H1 (cell line): ENCODE results near the gene GNB1L. TPM values are rescaled to one million over a fixed set of nuclear protein-coding genes. Genes with fewer than 3 reads are reported as not detected.

ENCODE experiments used
- ASH2L ChIP-seq: fragments of 200-600, 300-600 bp; sonication (generic); IDR thresholded peaks from one replicate; pipeline ENCODE4 v1.7.1; 2017; ENCODE audit warnings: low read length
- BACH1 ChIP-seq: IDR thresholded peaks from 2 replicates; pipeline ENCODE4 v1.6.1; 2012; ENCODE audit warnings: low read length, improper control_type of control experiment
- BRCA1 ChIP-seq: IDR thresholded peaks from 2 replicates; pipeline ENCODE4 v1.6.1; 2012; ENCODE audit warnings: low read depth, low read length, improper control_type of control experiment
- CTBP2 ChIP-seq: IDR thresholded peaks from 2 replicates; pipeline ENCODE4 v1.7.0; 2011; ENCODE audit warnings: borderline replicate concordance, mild to moderate bottlenecking, moderate library complexity, mixed read lengths, low read length; ENCODE audit not compliant: insufficient read depth, insufficient read length
- FOSL1 ChIP-seq: IDR thresholded peaks from 2 replicates; pipeline ENCODE4 v1.6.1; 2011; ENCODE audit warnings: mild to moderate bottlenecking, low read depth, low read length, moderate library complexity; ENCODE audit not compliant: insufficient read depth
- HDAC6 ChIP-seq: IDR thresholded peaks from one replicate; pipeline ENCODE4 v1.7.1; 2012; ENCODE audit warnings: low read depth, mild to moderate bottlenecking, inconsistent platforms, low read length, moderate library complexity
- JUND ChIP-seq: IDR thresholded peaks from 2 replicates; pipeline ENCODE4 v1.6.1; 2011; ENCODE audit warnings: mild to moderate bottlenecking, improper control_type of control experiment, low read length
- SIX5 ChIP-seq: IDR thresholded peaks from 2 replicates; pipeline ENCODE4 v1.6.1; 2011; ENCODE audit warnings: mild to moderate bottlenecking, low read depth, low read length
- SP2 ChIP-seq: IDR thresholded peaks from 2 replicates; pipeline ENCODE4 v1.6.1; 2012; ENCODE audit warnings: mild to moderate bottlenecking, low read length, inconsistent platforms
- TAF7 ChIP-seq: optimal IDR thresholded peaks from 2 replicates; pipeline ENCODE3; 2011; ENCODE audit warnings: low read depth, mild to moderate bottlenecking, inconsistent platforms, low read length, moderate library complexity, borderline replicate concordance
- polyA plus RNA-seq, 7 experiments: library from polyadenylated mRNA; depleted of rRNA in 3 of 7; stranded (reverse) in 5 of 7; unstranded in 2 of 7; fragments of >200 nt in 5 of 7; fragments of 200-250 nt in 2 of 7; gene quantifications; 1 replicate in 5 of 7; 2 replicates in 1 of 7; 4 replicates in 1 of 7; pipeline versions ENCODE4 v1.2.1 to v1.2.3, GENCODE V29; 2011 to 2013; ENCODE audit warnings: missing spikeins in 2 of 7, mixed read lengths in 2 of 7
- total RNA-seq: library from RNA; stranded (reverse); fragmentation: NEBNext Ultra II Directional; extraction: Animal tissue kit (Norgen Biotek cat#: 25700); gene quantifications from 2 replicates; pipeline ENCODE4 v1.2.1, GENCODE V29; 2021

The GNB1L gene
- total and polyA plus RNA-seq, 2 of the 8 experiments (the other 6 are each of a cell fraction or from before 2014, with no cell fraction given), result 14.0 to 15.6 TPM

GRCh38 chr22:19798003-19798665 lies 56.5 kb downstream of the GNB1L start (continued):
- no peak for TF ChIP-seq ASH2L
- no peak for TF ChIP-seq JUND
- no peak for TF ChIP-seq CTBP2
- no peak for TF ChIP-seq BACH1
- no peak for TF ChIP-seq HDAC6
- no peak for TF ChIP-seq SIX5
- TF ChIP-seq SP2, result no peak
- TF ChIP-seq FOSL1, result no peak
- TF ChIP-seq TAF7, result no peak
- TF ChIP-seq BRCA1, result no peak
